ENCODE measurements around the gene OSGIN1.

The OSGIN1 gene

GRCh38 chr16:83989300-83989699, 36.3 kb downstream of the OSGIN1 start:
- Histone ChIP-seq H4K20me1 (ENCODE audit: control insufficient read depth, insufficient read depth, low read depth, low read length) (no peaks in the 10 kb centered on the region), H3K9me2 (replicated peaks; ENCODE audit: control insufficient read depth, low read length) (no peaks in the 10 kb centered on the region), H3K4me1 (ENCODE audit: control insufficient read depth, low read length) (no peaks in the 10 kb centered on the region), H3K4me2 (ENCODE audit: low read length) (no peak overlapping the region), H3K4me3 (ENCODE audit: low read length) (no peak overlapping the region), H3K27ac (ENCODE audit: low read depth, low read length) (no peak overlapping the region), H3K9me3 (ENCODE audit: control insufficient read depth, insufficient read depth, low read length) (no peaks in the 10 kb centered on the region), H3F3A (ENCODE audit: control insufficient read depth, insufficient read depth) (no peaks in the 10 kb centered on the region), H3K36me3 (ENCODE audit: control insufficient read depth, low read length) (no peaks in the 10 kb centered on the region), H3K27me3 (ENCODE audit: control insufficient read depth, low read length) (peaks cover 13% of the 10 kb centered on the region), H3K79me2 (ENCODE audit: control insufficient read depth, low read length) (no peaks in the 10 kb centered on the region)
- TF ChIP-seq, protein P1, sequence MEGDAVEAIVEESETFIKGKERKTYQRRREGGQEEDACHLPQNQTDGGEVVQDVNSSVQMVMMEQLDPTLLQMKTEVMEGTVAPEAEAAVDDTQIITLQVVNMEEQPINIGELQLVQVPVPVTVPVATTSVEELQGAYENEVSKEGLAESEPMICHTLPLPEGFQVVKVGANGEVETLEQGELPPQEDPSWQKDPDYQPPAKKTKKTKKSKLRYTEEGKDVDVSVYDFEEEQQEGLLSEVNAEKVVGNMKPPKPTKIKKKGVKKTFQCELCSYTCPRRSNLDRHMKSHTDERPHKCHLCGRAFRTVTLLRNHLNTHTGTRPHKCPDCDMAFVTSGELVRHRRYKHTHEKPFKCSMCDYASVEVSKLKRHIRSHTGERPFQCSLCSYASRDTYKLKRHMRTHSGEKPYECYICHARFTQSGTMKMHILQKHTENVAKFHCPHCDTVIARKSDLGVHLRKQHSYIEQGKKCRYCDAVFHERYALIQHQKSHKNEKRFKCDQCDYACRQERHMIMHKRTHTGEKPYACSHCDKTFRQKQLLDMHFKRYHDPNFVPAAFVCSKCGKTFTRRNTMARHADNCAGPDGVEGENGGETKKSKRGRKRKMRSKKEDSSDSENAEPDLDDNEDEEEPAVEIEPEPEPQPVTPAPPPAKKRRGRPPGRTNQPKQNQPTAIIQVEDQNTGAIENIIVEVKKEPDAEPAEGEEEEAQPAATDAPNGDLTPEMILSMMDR (IDR thresholded peaks at IDR 0.05; ENCODE audit: low read depth, low read length, poor library complexity, severe bottlenecking), result no peak

DNA sequence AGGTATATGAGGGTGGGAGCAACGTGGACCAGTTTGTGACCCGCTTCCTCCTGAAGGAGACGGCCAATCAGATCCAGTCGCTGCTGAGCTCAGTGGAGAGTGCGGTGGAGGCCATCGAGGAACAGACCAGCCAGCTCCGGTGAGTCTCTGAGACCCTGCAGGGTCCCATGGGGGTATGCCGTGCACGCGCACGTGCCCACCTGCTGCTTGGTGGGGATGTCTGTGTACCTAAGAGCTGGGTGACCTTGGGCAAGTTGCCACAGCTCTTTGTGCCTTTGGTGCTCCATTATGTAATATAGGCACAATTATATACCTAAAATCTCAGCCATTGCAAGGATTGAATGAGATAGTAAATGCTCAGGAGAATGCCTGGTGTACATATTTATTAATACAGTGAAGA, 37.5 kb downstream of the OSGIN1 start:
- Histone ChIP-seq H3K4me1 (ENCODE audit: control insufficient read depth, low read length) (no peaks in the 10 kb centered on the region), H3K27ac (ENCODE audit: low read depth, low read length) (no peak overlapping the region), H3K79me2 (ENCODE audit: control insufficient read depth, low read length) (no peaks in the 10 kb centered on the region), H3F3A (ENCODE audit: control insufficient read depth, insufficient read depth) (no peaks in the 10 kb centered on the region), H3K9me2 (replicated peaks; ENCODE audit: control insufficient read depth, low read length) (no peaks in the 10 kb centered on the region), H3K4me3 (ENCODE audit: low read length) (no peak overlapping the region), H3K36me3 (ENCODE audit: control insufficient read depth, low read length) (no peaks in the 10 kb centered on the region), H3K27me3 (ENCODE audit: control insufficient read depth, low read length) (peaks cover 13% of the 10 kb centered on the region), H3K4me2 (ENCODE audit: low read length) (no peak overlapping the region), H4K20me1 (ENCODE audit: control insufficient read depth, insufficient read depth, low read depth, low read length) (no peaks in the 10 kb centered on the region), H3K9me3 (ENCODE audit: control insufficient read depth, insufficient read depth, low read length) (no peaks in the 10 kb centered on the region)
- TF ChIP-seq EZH2phosphoT487 (IDR thresholded peaks at IDR 0.05; ENCODE audit: borderline replicate concordance, low read length), result no peak
- TF ChIP-seq, protein P1 (IDR thresholded peaks at IDR 0.05; ENCODE audit: low read depth, low read length, poor library complexity, severe bottlenecking), result no peak

- no peak for TF ChIP-seq EZH2phosphoT487 (IDR thresholded peaks at IDR 0.05; ENCODE audit: borderline replicate concordance, low read length)
- TF ChIP-seq, protein P1 (IDR thresholded peaks at IDR 0.05; ENCODE audit: low read depth, low read length, poor library complexity, severe bottlenecking), result no peak
- Histone ChIP-seq H3F3A (ENCODE audit: control insufficient read depth, insufficient read depth) (no peaks in the 10 kb centered on the region), H3K79me2 (ENCODE audit: control insufficient read depth, low read length) (no peaks in the 10 kb centered on the region), H3K9me2 (replicated peaks; ENCODE audit: control insufficient read depth, low read length) (no peaks in the 10 kb centered on the region), H3K27me3 (ENCODE audit: control insufficient read depth, low read length) (peaks cover 12% of the 10 kb centered on the region), H3K9me3 (ENCODE audit: control insufficient read depth, insufficient read depth, low read length) (no peaks in the 10 kb centered on the region), H3K4me2 (ENCODE audit: low read length) (no peak overlapping the region), H3K27ac (ENCODE audit: low read depth, low read length) (no peak overlapping the region), H4K20me1 (ENCODE audit: control insufficient read depth, insufficient read depth, low read depth, low read length) (no peaks in the 10 kb centered on the region), H3K4me3 (ENCODE audit: low read length) (no peak overlapping the region), H3K36me3 (ENCODE audit: control insufficient read depth, low read length) (no peaks in the 10 kb centered on the region), H3K4me1 (ENCODE audit: control insufficient read depth, low read length) (no peaks in the 10 kb centered on the region)
Observed at GRCh38 chr16:83992624-83993023, 39.6 kb downstream of the OSGIN1 start.

DNA sequence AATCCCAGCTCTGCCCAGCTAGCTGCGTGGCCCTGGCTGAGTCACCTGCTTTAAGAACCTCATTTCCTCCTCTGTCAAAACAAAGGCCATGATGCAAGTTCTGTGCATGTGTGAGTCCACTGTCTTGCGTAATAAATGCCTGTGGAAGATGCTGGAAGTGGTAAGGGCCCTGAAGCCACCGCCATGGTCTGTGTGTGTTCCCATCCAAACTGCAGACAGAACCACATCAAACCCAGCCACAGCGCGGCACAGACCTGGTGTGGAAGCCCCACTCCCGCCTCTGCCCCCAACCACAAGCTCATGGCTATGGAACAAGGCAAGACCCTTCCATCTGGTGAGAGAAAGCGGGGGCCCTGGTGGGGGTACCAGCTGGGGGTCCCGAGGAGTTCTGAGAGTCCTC, 41.0 kb downstream of the OSGIN1 start:
- H3K36me3 ChIP-seq (ENCODE audit: control insufficient read depth, low read length), result no peaks in the 10 kb centered on the region
- H4K20me1 ChIP-seq (ENCODE audit: control insufficient read depth, insufficient read depth, low read depth, low read length), result no peaks in the 10 kb centered on the region
- H3F3A ChIP-seq (ENCODE audit: control insufficient read depth, insufficient read depth), result no peaks in the 10 kb centered on the region
- H3K27ac ChIP-seq (ENCODE audit: low read depth, low read length), result no peak overlapping the region
- H3K4me3 ChIP-seq (ENCODE audit: low read length), result no peak overlapping the region
- no peaks in the 10 kb centered on the region for H3K9me2 ChIP-seq (replicated peaks; ENCODE audit: control insufficient read depth, low read length)
- no peaks in the 10 kb centered on the region for H3K79me2 ChIP-seq (ENCODE audit: control insufficient read depth, low read length)
- H3K9me3 ChIP-seq (ENCODE audit: control insufficient read depth, insufficient read depth, low read length), result no peaks in the 10 kb centered on the region
- H3K27me3 ChIP-seq (ENCODE audit: control insufficient read depth, low read length), result peaks cover under 1% of the 10 kb centered on the region; the same call in 1 of the 2 replicates
- H3K4me2 ChIP-seq (ENCODE audit: low read length), result no peak overlapping the region
- TF ChIP-seq, protein P1 (IDR thresholded peaks at IDR 0.05; ENCODE audit: low read depth, low read length, poor library complexity, severe bottlenecking), result no peak
- TF ChIP-seq EZH2phosphoT487 (IDR thresholded peaks at IDR 0.05; ENCODE audit: borderline replicate concordance, low read length), result no peak
- no peaks in the 10 kb centered on the region for H3K4me1 ChIP-seq (ENCODE audit: control insufficient read depth, low read length)
